NOMO-1 treated with DMSO at 0.1 percent for 48 hours (cell line): ENCODE results near the gene PSMB1.

ENCODE experiments used
- DNase-seq: peaks from one replicate; lab custom pipeline; 2025; ENCODE audit not compliant: unreplicated experiment; lab: John Stamatoyannopoulos, UW

The PSMB1 gene

GRCh38 chr6:170552765-170553533 lies at the start of gene PSMB1:
TSS of gene PSMB1 (minus strand) at chr6:170553307. CDS start at chr6:170553242, 65 bp downstream.
- DNase-seq: peak; percentile 85

- no peak for DNase-seq
Observed at GRCh38 chr6:170597278-170597677, 44.2 kb upstream of the PSMB1 start.

- no peak for DNase-seq
Observed at GRCh38 chr6:170596426-170596825, 43.3 kb upstream of the PSMB1 start.

GRCh38 chr6:170590725-170591124 lies 37.6 kb upstream of the PSMB1 start:
- DNase-seq: no peak

- DNase-seq: no peak
Observed at GRCh38 chr6:170584954-170585498, 31.9 kb upstream of the PSMB1 start.

- DNase-seq: peak; percentile 96
Observed at GRCh38 chr6:170584181-170584953, 31.3 kb upstream of the PSMB1 start, which contains the start of gene PDCD2. TSS of gene PDCD2 (minus strand) at chr6:170584637. CDS start at chr6:170584581, 56 bp downstream.

- peak; percentile 9 for DNase-seq
Observed at GRCh38 chr6:170583756-170584180, 30.7 kb upstream of the PSMB1 start.

GRCh38 chr6:170578909-170579308 lies 25.8 kb upstream of the PSMB1 start:
- DNase-seq: no peak

GRCh38 chr6:170575250-170575649 lies 22.1 kb upstream of the PSMB1 start:
- DNase-seq: no peak

- DNase-seq: no peak
Observed at GRCh38 chr6:170572704-170573466, 19.8 kb upstream of the PSMB1 start.

GRCh38 chr6:170564936-170565530 lies 11.9 kb upstream of the PSMB1 start:
- no peak for DNase-seq

- no peak for DNase-seq
Observed at GRCh38 chr6:170561555-170561954, 8.4 kb upstream of the PSMB1 start.

GRCh38 chr6:170555305-170555704 lies 2.2 kb upstream of the PSMB1 start:
- DNase-seq: no peak

GRCh38 chr6:170554796-170555137 lies 1.7 kb upstream of the PSMB1 start:
- DNase-seq: no peak

- DNase-seq: peak; percentile 98
Observed at GRCh38 chr6:170554013-170554795, 1.1 kb upstream of the PSMB1 start, which contains the start of gene TBP. TSS of gene TBP (plus strand) at chr6:170554369. CDS start at chr6:170557030, 2,661 bp downstream.

- DNase-seq: peak; percentile 71
Observed at GRCh38 chr6:170553534-170554012, 466 bp upstream of the PSMB1 start.

- DNase-seq: no peak
Observed at GRCh38 chr6:170545405-170545804, 7.7 kb downstream of the PSMB1 start.

- DNase-seq: no peak
Observed at GRCh38 chr6:170542031-170542719, 10.9 kb downstream of the PSMB1 start.

- DNase-seq: no peak
Observed at GRCh38 chr6:170537329-170537728, 15.8 kb downstream of the PSMB1 start.
